ENCODE measurements around the gene WDR5B.
"Not testable (repeated sequence)": the region's sequence is repeated elsewhere in the genome, so short reads cannot be mapped to it uniquely, and the experiment has no call there.

Gene WDR5B

GRCh38 chr3:122415762-122416654 is at the start of gene WDR5B:
TSS of gene WDR5B (minus strand) at chr3:122416062. CDS start at chr3:122415528, 534 bp downstream.
- peak; percentile 96 for DNase-seq

DNA sequence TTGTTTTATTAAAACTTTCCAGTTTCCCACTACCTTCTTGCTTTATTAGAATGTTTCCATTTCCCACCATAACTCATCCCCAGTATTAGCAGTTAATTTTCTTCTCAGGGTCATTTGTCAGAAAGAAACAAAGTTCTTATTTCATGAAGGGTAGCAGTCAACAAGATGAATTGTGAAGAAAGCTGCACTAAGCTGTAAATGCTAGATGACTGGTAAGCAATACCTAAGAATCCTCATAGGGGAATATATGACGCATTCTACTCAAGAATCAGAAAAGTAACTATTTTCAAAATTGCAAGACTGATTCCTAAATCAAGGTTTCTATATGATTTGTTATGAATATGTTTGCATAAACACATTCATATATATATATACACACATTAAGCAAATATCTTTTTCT is 48.8 kb upstream of the WDR5B start:
- no peak for DNase-seq

- DNase-seq = no peak
Observed at GRCh38 chr3:122462406-122462805, 46.5 kb upstream of the WDR5B start.

DNA sequence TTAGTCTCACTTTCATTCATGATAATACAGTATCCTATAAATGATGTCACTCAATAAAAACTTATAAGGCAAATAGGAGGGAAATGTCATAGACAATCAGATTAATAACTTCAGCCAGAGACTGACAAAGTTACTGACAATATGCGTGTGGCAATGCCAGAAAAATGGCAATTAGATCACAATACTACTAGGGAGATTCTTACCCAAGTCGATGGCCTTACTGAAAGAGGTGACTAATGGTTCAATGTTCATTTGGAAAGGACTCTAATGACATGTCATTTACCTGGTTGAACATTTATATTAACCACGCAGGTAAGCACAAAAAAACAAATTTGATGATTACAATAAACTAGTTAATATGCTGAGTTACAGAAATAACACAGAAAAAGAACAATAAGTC is 45.9 kb upstream of the WDR5B start:
- DNase-seq = no peak

DNA sequence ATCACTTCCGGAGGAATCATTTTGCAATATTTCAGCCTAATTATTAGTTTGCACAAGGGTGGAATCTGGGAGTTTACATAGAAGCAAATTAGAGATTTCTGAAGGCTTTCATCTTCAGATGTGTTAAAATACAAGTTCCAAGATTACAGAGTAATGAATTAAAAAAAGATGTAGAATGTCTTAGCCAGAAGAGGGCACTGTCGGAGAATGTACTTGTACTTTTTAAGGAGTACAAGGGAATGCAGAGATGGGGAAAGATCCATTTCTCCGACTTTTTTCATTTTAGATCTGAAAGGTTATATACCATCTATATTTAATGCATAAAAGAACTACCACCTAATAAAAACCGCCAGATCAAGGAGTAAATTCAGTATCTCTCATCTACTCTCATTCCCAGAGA is 43.1 kb upstream of the WDR5B start:
- no peak for DNase-seq

- DNase-seq = no peak
Observed at GRCh38 chr3:122457706-122458105, 41.8 kb upstream of the WDR5B start.

DNA sequence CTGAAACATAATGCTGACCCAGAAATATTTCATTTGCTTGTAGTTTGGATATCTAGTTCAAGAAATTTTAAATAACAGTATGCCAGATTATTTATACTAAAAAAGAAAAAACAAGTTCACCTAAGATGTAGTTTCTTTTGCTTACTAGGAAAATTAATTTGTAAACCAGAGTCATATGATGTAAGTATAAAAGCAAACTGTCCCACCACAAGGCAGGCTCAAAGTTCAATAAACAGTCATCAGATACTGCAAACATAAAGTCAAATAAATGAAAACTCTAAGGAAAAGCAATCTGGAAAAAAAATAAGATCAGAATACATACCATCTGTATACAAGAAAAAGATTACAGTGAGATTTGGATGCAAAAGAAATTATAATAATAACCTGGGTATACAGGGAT is 40.2 kb upstream of the WDR5B start:
- DNase-seq = no peak

DNA sequence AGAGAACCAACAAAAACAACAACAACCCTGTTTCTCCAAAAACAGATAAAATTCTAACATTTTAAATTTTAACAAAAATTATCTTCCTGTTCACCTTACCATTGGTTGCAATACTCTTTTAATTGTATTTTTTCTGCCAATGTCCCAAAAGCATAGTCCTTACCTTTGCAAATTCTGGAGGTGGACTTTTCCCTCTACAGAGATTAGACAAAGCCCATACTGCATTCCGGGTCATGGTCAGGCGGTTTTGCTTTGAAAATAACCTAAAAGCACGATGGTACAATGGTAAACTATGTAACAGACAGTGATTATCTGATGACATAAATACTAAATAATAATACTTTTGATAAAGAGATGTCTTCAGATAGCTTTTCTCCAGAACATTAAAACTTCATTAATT is 35.5 kb upstream of the WDR5B start:
- DNase-seq = no peak

DNA sequence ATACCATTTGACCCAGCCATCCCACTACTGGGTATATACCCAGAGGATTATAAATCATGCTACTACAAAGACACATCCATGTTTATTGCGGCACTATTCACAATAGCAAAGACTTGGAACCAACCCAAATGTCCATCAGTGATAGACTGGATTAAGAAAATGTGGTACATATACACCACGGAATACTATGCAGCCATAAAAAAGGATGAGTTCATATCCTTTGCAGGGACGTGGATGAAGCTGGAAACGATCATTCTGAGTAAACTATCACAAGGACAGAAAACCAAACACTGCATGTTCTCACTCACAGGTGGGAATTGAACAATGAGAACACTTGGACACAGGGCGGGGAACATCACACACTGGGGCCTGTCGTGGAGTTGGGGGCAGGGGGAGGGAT is 32.4 kb upstream of the WDR5B start:
- not testable (repeated sequence) for DNase-seq

GRCh38 chr3:122444491-122444887 is 28.6 kb upstream of the WDR5B start:
- DNase-seq = not testable (repeated sequence)

GRCh38 chr3:122443762-122444490 is 28.1 kb upstream of the WDR5B start:
- DNase-seq = not testable (repeated sequence)

- no peak for DNase-seq
Observed at GRCh38 chr3:122443090-122443489, 27.2 kb upstream of the WDR5B start.

DNA sequence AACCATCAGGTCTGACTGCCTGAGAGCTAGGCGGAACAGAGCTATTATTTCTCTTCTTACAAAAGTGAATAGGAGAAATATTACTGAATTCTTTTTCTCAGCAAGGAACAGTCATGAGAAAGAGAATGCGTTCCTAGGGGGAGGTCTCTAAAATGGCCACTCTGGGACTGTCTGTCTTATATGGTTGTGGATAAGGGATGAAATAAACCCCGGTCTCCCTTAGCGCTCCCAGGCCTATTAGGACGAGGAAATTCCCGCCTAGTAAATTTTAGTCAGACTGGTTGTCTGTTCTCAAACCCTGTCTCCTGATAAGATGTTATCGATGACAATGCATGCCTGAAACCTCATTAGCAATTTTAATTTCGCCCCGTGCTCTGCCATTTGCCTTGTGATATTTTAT is 20.1 kb upstream of the WDR5B start:
- DNase-seq = no peak

DNA sequence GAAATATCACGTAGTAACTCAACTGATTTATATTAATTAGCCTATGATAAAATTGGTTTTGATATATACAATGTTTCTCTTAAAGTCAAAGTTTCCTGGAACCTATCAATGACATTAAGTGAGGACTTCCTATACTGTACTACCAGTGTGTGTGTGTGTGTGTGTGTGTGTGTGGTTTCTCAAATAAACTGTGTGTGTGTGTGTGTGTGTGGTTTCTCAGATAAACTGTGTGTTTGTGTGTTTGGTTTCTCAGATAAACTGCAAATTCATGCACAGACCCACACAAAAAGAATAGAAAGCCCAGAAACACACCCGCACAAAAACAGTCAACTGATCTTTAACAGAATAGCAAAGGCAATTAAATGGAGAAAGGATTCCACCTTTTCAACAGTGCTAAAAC is 14.5 kb upstream of the WDR5B start:
- no peak for DNase-seq

DNA sequence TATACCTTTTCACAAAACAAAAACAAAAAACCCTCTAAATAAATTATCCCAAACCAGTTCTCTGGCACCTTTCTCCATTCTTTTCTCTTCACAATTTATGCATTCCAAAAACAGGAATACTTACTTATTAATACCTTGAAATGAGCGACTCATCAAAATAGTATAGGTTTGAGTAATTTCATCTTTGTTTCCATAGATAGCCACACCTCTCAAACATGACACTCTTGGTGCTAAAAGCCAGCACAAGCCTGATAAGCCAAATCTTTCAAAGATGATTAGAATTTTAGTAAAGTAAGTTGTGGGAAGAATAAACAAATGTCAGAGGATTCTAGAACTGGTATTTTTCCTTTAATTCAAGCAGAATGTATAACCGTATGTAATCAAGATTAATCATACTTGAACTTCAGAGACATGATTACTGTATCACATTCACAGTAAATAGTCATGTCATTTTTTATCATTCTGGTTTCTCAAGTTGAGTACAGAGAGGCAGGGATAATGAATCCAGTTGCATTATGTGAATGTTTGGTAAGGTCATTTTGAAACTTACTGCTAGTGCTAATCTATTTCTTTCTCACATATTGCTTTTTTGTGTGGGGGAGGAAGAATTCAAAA is 12.1 kb upstream of the WDR5B start:
- no peak for DNase-seq

DNA sequence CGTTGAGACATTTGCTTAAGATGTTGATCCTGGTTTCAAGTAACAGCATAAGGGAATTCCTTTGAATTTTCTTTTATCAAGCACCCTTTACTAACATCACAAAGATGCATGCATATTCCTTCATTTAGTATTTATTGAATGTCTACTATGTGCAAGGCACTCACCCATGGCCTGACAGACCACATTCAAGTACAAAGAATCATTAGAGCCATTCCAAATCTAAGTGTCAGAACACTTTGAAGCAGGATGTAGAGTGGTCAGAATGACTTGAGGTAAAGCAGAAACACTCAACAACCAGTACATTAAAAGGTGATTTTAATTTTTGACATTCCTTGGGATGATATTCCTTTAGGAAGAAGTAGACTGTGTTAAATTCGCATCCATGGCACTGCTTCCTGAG is 6.0 kb upstream of the WDR5B start:
- DNase-seq = no peak

DNA sequence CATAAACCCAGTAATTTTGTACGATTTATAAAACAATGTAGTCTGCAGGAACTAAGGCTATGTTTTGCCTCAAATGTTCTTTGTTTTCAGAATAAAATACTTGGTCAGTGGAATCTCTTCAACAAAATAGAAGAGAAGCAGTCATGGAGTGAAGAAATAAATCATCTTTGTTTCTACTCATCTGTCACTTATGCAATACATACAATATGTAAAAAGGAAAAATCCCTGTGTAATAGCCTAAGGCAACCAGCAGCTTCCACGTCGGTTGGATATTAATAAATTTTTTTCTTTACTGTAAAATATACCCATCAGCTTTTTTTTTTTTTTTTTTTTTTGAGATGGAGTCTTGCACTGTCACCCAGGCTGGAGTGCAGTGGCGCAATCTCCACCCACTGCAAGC is 5.2 kb upstream of the WDR5B start:
- no peak for DNase-seq

GRCh38 chr3:122416966-122417365 is 1.1 kb upstream of the WDR5B start:
- no peak for DNase-seq

DNA sequence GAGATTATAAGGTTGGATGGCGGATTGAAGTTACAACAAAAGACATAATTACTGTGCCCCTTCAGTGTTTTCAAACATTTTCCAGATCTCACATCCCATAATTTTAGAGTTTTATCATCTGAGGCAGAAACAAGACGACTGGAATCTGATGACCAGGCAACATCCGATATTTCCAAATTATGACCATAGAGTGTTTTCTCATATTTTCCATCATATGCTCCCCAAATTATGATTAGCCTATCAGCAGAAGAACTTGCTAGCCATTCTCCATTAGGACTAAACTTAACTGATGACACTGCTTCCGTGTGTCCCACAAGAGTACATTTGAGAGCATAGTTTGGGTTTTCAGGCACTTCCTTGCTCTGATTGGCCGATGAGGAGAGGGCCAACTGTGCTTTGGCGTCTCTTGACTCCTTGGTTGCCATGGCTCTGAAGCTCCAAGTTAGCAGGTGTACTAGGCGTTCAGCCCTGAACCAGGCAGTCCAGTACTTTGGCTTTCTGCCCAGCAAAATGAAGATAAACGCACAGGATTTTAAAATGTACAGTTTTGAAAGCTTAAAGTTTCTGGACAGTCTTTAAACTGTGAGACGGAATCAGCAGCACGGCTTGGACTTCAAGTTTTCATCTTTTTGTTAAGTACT is 638 bp downstream of the WDR5B start:
- DNase-seq = peak; percentile 62

- no peak for DNase-seq
Observed at GRCh38 chr3:122414391-122414790, 1.5 kb downstream of the WDR5B start.

DNA sequence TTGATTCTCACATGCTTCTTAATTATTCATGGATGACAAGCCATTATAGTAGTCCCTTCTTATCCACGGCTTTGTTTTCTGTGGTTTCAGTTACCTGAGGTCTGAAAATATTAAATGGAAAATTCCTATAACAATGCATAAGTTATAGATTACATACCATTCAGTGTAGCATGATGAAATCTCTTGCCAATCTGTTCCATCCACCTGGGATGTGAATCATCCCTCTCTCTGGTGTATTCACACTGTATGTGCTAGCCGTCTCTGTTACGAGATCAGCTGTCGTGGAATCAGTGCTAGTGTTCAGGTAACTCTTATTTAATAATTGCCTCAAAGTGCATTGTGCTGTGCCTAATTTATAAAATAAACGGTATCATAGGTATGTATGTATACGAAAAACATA is 5.2 kb downstream of the WDR5B start:
- no peak for DNase-seq

DNA sequence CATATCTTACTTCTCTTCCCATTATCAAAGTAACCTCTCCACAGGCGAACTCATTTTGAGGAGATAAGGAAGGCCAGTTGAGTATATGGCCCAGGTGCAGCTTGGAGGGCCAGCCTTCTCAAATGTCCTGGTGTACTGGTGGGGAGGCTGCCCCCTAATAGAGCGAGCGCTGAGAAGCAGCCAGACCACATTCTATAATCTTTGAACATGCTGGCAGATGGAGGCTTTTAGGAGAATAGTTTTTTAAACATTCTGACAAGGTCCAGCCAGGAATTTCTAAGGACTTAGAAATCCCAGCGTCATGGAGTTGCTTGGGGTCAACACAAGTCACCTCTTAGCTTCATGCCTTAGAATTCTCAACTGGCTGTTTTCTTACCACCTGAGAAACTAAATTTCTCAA is 5.8 kb downstream of the WDR5B start:
- no peak for DNase-seq

GRCh38 chr3:122409446-122409845 is 6.4 kb downstream of the WDR5B start:
- peak; percentile 5 for DNase-seq

Data from CD4-positive, alpha-beta T cell treated with Interferon gamma for 1 hour (primary cell).